Suprapubic skin (tissue), 3 donors: ENCODE results near the gene MRAP2.

Experiments used
- EP300 ChIP-seq: sonication (generic); formaldehyde crosslinking; IDR thresholded peaks from one replicate; pipeline ENCODE4 v1.6.1; 2017; ENCODE audit warnings: antibody characterized with exemption
- POLR2A ChIP-seq, 2 donors: fragments of 450-650 bp; IDR thresholded peaks; one replicate each; pipeline ENCODE4 v1.6.1; 2017; ENCODE audit warnings: antibody characterized with exemption in 2 of 2, mild to moderate bottlenecking in 2 of 2, moderate library complexity in 2 of 2
- TF ChIP-seq, protein P1 (sequence below), 2 donors: fragments of 200-600 bp in 1 of 2; fragments of 450-650 bp in 1 of 2; sonication (generic) in 1 of 2; IDR thresholded peaks; one replicate each; pipeline ENCODE4 v1.5.1; 2016 to 2019; ENCODE audit warnings: antibody characterized with exemption in 2 of 2, mild to moderate bottlenecking in 1 of 2, moderate library complexity in 1 of 2

DNA sequence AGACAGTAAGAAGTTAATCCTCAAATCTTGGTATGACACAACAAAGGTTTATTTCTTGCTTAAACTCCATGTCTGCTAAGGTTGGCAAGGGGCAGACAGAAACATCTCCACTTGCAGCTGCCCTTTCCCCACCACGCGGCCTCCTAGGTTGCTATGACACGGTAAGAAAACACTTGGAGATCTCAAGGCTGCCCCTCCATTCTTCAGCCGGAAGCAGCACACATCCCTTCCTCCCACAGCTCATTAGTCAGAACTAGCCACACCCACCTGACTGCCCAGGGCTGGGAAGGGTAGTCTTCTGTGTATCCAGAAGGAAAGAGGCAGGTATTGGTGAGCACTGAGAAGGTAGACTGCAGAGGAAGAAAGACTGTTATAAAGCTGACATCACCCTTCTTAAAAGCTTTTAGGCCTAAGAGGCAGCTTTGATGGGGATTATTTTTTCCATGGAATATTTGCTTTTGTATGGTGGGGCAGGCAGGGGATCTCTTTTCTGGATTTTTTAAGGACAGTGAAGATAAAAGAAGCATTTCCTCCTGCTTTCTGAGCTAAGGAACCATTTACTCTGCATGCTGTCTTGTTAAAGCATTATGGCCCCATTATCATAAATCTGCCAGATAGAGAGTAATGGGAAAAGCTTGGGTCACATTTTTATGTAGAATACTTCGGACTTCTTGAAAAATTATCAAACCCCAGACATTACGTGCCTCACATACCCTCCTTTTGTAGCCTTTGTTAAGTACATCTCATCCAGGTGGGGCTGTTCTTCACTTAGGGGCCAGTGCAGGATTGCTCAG, 41.6 kb downstream of the MRAP2 start:
- TF ChIP-seq EP300, result no peak
- TF ChIP-seq, protein P1, sequence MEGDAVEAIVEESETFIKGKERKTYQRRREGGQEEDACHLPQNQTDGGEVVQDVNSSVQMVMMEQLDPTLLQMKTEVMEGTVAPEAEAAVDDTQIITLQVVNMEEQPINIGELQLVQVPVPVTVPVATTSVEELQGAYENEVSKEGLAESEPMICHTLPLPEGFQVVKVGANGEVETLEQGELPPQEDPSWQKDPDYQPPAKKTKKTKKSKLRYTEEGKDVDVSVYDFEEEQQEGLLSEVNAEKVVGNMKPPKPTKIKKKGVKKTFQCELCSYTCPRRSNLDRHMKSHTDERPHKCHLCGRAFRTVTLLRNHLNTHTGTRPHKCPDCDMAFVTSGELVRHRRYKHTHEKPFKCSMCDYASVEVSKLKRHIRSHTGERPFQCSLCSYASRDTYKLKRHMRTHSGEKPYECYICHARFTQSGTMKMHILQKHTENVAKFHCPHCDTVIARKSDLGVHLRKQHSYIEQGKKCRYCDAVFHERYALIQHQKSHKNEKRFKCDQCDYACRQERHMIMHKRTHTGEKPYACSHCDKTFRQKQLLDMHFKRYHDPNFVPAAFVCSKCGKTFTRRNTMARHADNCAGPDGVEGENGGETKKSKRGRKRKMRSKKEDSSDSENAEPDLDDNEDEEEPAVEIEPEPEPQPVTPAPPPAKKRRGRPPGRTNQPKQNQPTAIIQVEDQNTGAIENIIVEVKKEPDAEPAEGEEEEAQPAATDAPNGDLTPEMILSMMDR (IDR thresholded peaks at IDR 0.05), result no peak
- no peak for TF ChIP-seq POLR2A (IDR thresholded peaks at IDR 0.05)
